H1 (cell line): ENCODE data around the gene ZNF83. TPM values are rescaled to one million over a fixed set of nuclear protein-coding genes. Genes with fewer than 3 reads are reported as not detected.

Experiments used
- CTCF ChIA-PET: fragments of 300-600 bp; sonication (Branson Sonifier 250); formaldehyde crosslinking; loops from one replicate; lab custom pipeline; 2021; ENCODE audit not compliant: partially characterized antibody; lab: Charles Lee
- POLR2A ChIA-PET: fragments of 300-600 bp; sonication (Branson Sonifier 250); formaldehyde crosslinking; loops from one replicate; lab custom pipeline; 2021; ENCODE audit warnings: inconsistent platforms; ENCODE audit not compliant: partially characterized antibody; lab: Charles Lee
- DNase-seq, 2 experiments: peaks; one replicate each; pipeline versions ENCODE4 v3.0.0 to v3.0.0-alpha.2; 2010 to 2022; ENCODE audit warnings: low spot score in 2 of 2, low read depth in 1 of 2, mixed read lengths in 1 of 2
- FAIRE-seq: peaks from 2 replicates; lab custom pipeline; 2011; peaks lifted over from hg19 to GRCh38; lab: Jason Lieb, UNC
- H2AFZ ChIP-seq: 2 replicates; pipeline ENCODE4 v1.8.1; 2012; ENCODE audit warnings: low read length, inconsistent platforms
- H2AK5ac ChIP-seq: 2 replicates; pipeline ENCODE4 v1.6.1; 2013; ENCODE audit warnings: low read depth, low read length
- H2BK120ac ChIP-seq: replicated peaks from 2 replicates; pipeline ENCODE3; 2013; ENCODE audit warnings: low read depth, low read length, inconsistent platforms
- H2BK12ac ChIP-seq: 2 replicates; pipeline ENCODE4 v1.6.1; 2013; ENCODE audit warnings: low read depth, low read length
- H2BK15ac ChIP-seq: 2 replicates; pipeline ENCODE4 v1.6.1; 2013; ENCODE audit warnings: low read length
- H2BK20ac ChIP-seq: 2 replicates; pipeline ENCODE4 v1.6.1; 2013; ENCODE audit warnings: low read length
- H2BK5ac ChIP-seq: 2 replicates; pipeline ENCODE4 v1.6.1; 2013; ENCODE audit warnings: low read depth, low read length
- H3K14ac ChIP-seq: 2 replicates; pipeline ENCODE4 v1.6.1; 2013; ENCODE audit warnings: inconsistent platforms; ENCODE audit not compliant: insufficient read length
- H3K18ac ChIP-seq: 2 replicates; pipeline ENCODE4 v1.6.1; 2013; ENCODE audit warnings: low read length; ENCODE audit errors: extremely low read depth
- H3K23ac ChIP-seq: 2 replicates; pipeline ENCODE4 v1.6.1; 2013; ENCODE audit warnings: inconsistent platforms; ENCODE audit not compliant: insufficient read length
- H3K23me2 ChIP-seq: 2 replicates; pipeline ENCODE4 v1.6.1; 2013; ENCODE audit warnings: low read depth, low read length
- H3K27ac ChIP-seq: 2 replicates; pipeline ENCODE4 v1.6.1; 2011; ENCODE audit warnings: low read depth, low read length, inconsistent platforms
- H3K27me3 ChIP-seq, 4 experiments: replicated peaks in 1 of 4; 1 replicate in 1 of 4; 2 replicates in 3 of 4; pipeline versions ENCODE4 v1.6.1 to v1.8.1; 2011 to 2013; ENCODE audit warnings: low read length in 3 of 4, mild to moderate bottlenecking in 3 of 4, inconsistent platforms in 2 of 4, mixed read lengths in 2 of 4, moderate library complexity in 1 of 4; ENCODE audit not compliant: control insufficient read depth in 3 of 4, insufficient read depth in 3 of 4; ENCODE audit errors: extremely low read depth in 1 of 4
- H3K36me3 ChIP-seq, 4 experiments: 2 replicates each; pipeline versions ENCODE4 v1.6.1 to v1.8.1; 2011 to 2013; ENCODE audit warnings: mild to moderate bottlenecking in 4 of 4, low read length in 3 of 4, moderate library complexity in 2 of 4, control low read depth in 1 of 4, inconsistent platforms in 1 of 4; ENCODE audit not compliant: insufficient read depth in 4 of 4, control insufficient read depth in 2 of 4
- H3K4ac ChIP-seq: replicated peaks from 2 replicates; pipeline ENCODE3; 2013; ENCODE audit warnings: low read length, low read depth, mixed read lengths, inconsistent platforms; ENCODE audit not compliant: insufficient read length
- H3K4me1 ChIP-seq, 4 experiments: replicated peaks in 1 of 4; 1 replicate in 1 of 4; 2 replicates in 3 of 4; pipeline versions ENCODE4 v1.6.1 to v1.8.1; 2011 to 2013; ENCODE audit warnings: low read length in 3 of 4, inconsistent platforms in 2 of 4, mixed read lengths in 1 of 4; ENCODE audit not compliant: insufficient read depth in 4 of 4, control insufficient read depth in 3 of 4
- H3K4me2 ChIP-seq, 2 experiments: 2 replicates each; pipeline versions ENCODE4 v1.6.1 to v1.8.1; 2011 to 2013; ENCODE audit warnings: low read depth in 2 of 2, low read length in 2 of 2, control low read depth in 1 of 2, inconsistent platforms in 1 of 2, mild to moderate bottlenecking in 1 of 2; ENCODE audit not compliant: insufficient read depth in 1 of 2
- H3K4me3 ChIP-seq, 4 experiments: fragments of 200-600, 300-600 bp in 1 of 4; sonication (generic), shearing (Covaris generic), sonication (Bioruptor Twin) in 1 of 4; 2 replicates each; pipeline versions ENCODE4 v1.5.1 to v1.8.1; 2011 to 2016; ENCODE audit warnings: low read length in 4 of 4, low read depth in 3 of 4, control low read depth in 2 of 4, inconsistent platforms in 2 of 4, mild to moderate bottlenecking in 2 of 4, mixed read lengths in 1 of 4, moderate library complexity in 1 of 4; ENCODE audit not compliant: insufficient read depth in 2 of 4; ENCODE audit errors: extremely low read depth in 1 of 4
- H3K56ac ChIP-seq: replicated peaks from 2 replicates; pipeline ENCODE3; 2013; ENCODE audit warnings: low read depth, mild to moderate bottlenecking, mixed read lengths, low read length, inconsistent platforms; ENCODE audit not compliant: insufficient read length
- H3K79me1 ChIP-seq: 2 replicates; pipeline ENCODE4 v1.6.1; 2013; ENCODE audit warnings: low read depth, low read length, control low read depth
- H3K79me2 ChIP-seq, 2 experiments: 2 replicates each; pipeline versions ENCODE4 v1.6.1 to v1.8.1; 2012 to 2013; ENCODE audit warnings: low read length in 2 of 2, mild to moderate bottlenecking in 2 of 2, inconsistent platforms in 1 of 2; ENCODE audit not compliant: insufficient read depth in 2 of 2, control insufficient read depth in 1 of 2
- H3K9ac ChIP-seq, 4 experiments: replicated peaks in 1 of 4; 1 replicate in 1 of 4; 2 replicates in 3 of 4; pipeline versions ENCODE4 v1.6.1 to v1.8.1; 2011 to 2013; ENCODE audit warnings: low read depth in 3 of 4, low read length in 3 of 4, control low read depth in 2 of 4, mild to moderate bottlenecking in 2 of 4, moderate library complexity in 2 of 4, inconsistent platforms in 1 of 4; ENCODE audit errors: extremely low read depth in 1 of 4
- H3K9me3 ChIP-seq, 2 experiments: 2 replicates each; pipeline versions ENCODE4 v1.6.1 to v1.8.1; 2012 to 2013; ENCODE audit warnings: mild to moderate bottlenecking in 2 of 2, moderate library complexity in 2 of 2, control low read depth in 1 of 2, inconsistent platforms in 1 of 2, low read depth in 1 of 2, low read length in 1 of 2, mixed read lengths in 1 of 2; ENCODE audit not compliant: insufficient read depth in 2 of 2
- H4K20me1 ChIP-seq, 2 experiments: replicated peaks in 1 of 2; 2 replicates each; pipeline versions ENCODE3 to v1.8.1; 2011 to 2013; ENCODE audit warnings: inconsistent platforms in 2 of 2, low read length in 2 of 2, mild to moderate bottlenecking in 1 of 2; ENCODE audit not compliant: insufficient read depth in 2 of 2, control insufficient read depth in 1 of 2
- H4K5ac ChIP-seq: 2 replicates; pipeline ENCODE4 v1.6.1; 2013; ENCODE audit warnings: low read length, low read depth, mixed read lengths, inconsistent platforms; ENCODE audit not compliant: insufficient read length
- H4K8ac ChIP-seq: 2 replicates; pipeline ENCODE4 v1.8.0; 2013; ENCODE audit warnings: mild to moderate bottlenecking, moderate library complexity, low read length, inconsistent platforms; ENCODE audit not compliant: insufficient read depth; ENCODE audit errors: extremely low read depth
- H4K91ac ChIP-seq: replicated peaks from 2 replicates; pipeline ENCODE3; 2013; ENCODE audit warnings: low read length, mixed read lengths, inconsistent platforms; ENCODE audit not compliant: insufficient read length
- BCL11A ChIP-seq, 2 experiments: IDR thresholded peaks; one replicate each; pipeline ENCODE4 v1.6.1; 2011; ENCODE audit warnings: low read depth in 2 of 2, low read length in 2 of 2, mild to moderate bottlenecking in 2 of 2
- BRCA1 ChIP-seq: IDR thresholded peaks from 2 replicates; pipeline ENCODE4 v1.6.1; 2012; ENCODE audit warnings: low read depth, low read length, improper control_type of control experiment
- EGR1 ChIP-seq: IDR thresholded peaks from 2 replicates; pipeline ENCODE4 v1.6.1; 2011; ENCODE audit warnings: low read depth, low read length, borderline replicate concordance
- HDAC6 ChIP-seq: IDR thresholded peaks from one replicate; pipeline ENCODE4 v1.7.1; 2012; ENCODE audit warnings: low read depth, mild to moderate bottlenecking, inconsistent platforms, low read length, moderate library complexity
- KDM4A ChIP-seq: IDR thresholded peaks from one replicate; pipeline ENCODE4 v1.7.1; 2012; ENCODE audit warnings: low read depth, mild to moderate bottlenecking, moderate library complexity, low read length, inconsistent platforms; ENCODE audit not compliant: severe bottlenecking
- NRF1 ChIP-seq: IDR thresholded peaks from 2 replicates; pipeline ENCODE4 v1.6.1; 2011; ENCODE audit warnings: mild to moderate bottlenecking, low read depth, low read length, improper control_type of control experiment
- SIN3A ChIP-seq, 2 experiments: IDR thresholded peaks in 1 of 2; conservative IDR thresholded peaks in 1 of 2; 2 replicates each; pipeline ENCODE4 v1.6.1; 2011 to 2012; ENCODE audit warnings: low read length in 2 of 2, improper control_type of control experiment in 1 of 2, low read depth in 1 of 2, mild to moderate bottlenecking in 1 of 2
- TAF1 ChIP-seq: IDR thresholded peaks from 2 replicates; pipeline ENCODE4 v1.6.1; 2011; ENCODE audit warnings: mild to moderate bottlenecking, low read depth, low read length
- TAF7 ChIP-seq: optimal IDR thresholded peaks from 2 replicates; pipeline ENCODE3; 2011; ENCODE audit warnings: low read depth, mild to moderate bottlenecking, inconsistent platforms, low read length, moderate library complexity, borderline replicate concordance
- TBP ChIP-seq: IDR thresholded peaks from 2 replicates; pipeline ENCODE4 v1.6.1; 2011; ENCODE audit warnings: low read depth, low read length, improper control_type of control experiment
- TEAD4 ChIP-seq: IDR thresholded peaks from 2 replicates; pipeline ENCODE4 v1.6.1; 2012; ENCODE audit warnings: low read depth, low read length, inconsistent platforms, mixed read lengths
- USF2 ChIP-seq: IDR thresholded peaks from 2 replicates; pipeline ENCODE4 v1.6.1; 2011; ENCODE audit warnings: low read length, improper control_type of control experiment
- WGBS, 2 experiments: shearing (Covaris generic) in 1 of 2; methylation state at CpG; one replicate each; pipeline versions ENCODE4 v1.1.6 to v1.1.7; 2013 to 2015; ENCODE audit warnings: low lambda C conversion rate in 2 of 2, mixed read lengths in 2 of 2, inconsistent platforms in 1 of 2, low coverage in 1 of 2, missing lambda C conversion rate in 1 of 2; ENCODE audit not compliant: insufficient replicate concordance in 2 of 2, insufficient coverage in 1 of 2, insufficient read length in 1 of 2; ENCODE audit errors: extremely low coverage in 1 of 2, missing lambda C conversion rate in 1 of 2; 5-methylcytosine and 5-hydroxymethylcytosine counted together
- polyA plus RNA-seq, 7 experiments: library from polyadenylated mRNA; depleted of rRNA in 3 of 7; stranded (reverse) in 5 of 7; unstranded in 2 of 7; fragments of >200 nt in 5 of 7; fragments of 200-250 nt in 2 of 7; gene quantifications; 1 replicate in 5 of 7; 2 replicates in 1 of 7; 4 replicates in 1 of 7; pipeline versions ENCODE4 v1.2.1 to v1.2.3, GENCODE V29; 2011 to 2013; ENCODE audit warnings: missing spikeins in 2 of 7, mixed read lengths in 2 of 7
- total RNA-seq: library from RNA; stranded (reverse); fragmentation: NEBNext Ultra II Directional; extraction: Animal tissue kit (Norgen Biotek cat#: 25700); gene quantifications from 2 replicates; pipeline ENCODE4 v1.2.1, GENCODE V29; 2021

ZNF83 gene
- total and polyA plus RNA-seq, 2 of the 8 experiments (the other 6 are each of a cell fraction or from before 2014, with no cell fraction given), result 13.2 to 19.4 TPM

DNA sequence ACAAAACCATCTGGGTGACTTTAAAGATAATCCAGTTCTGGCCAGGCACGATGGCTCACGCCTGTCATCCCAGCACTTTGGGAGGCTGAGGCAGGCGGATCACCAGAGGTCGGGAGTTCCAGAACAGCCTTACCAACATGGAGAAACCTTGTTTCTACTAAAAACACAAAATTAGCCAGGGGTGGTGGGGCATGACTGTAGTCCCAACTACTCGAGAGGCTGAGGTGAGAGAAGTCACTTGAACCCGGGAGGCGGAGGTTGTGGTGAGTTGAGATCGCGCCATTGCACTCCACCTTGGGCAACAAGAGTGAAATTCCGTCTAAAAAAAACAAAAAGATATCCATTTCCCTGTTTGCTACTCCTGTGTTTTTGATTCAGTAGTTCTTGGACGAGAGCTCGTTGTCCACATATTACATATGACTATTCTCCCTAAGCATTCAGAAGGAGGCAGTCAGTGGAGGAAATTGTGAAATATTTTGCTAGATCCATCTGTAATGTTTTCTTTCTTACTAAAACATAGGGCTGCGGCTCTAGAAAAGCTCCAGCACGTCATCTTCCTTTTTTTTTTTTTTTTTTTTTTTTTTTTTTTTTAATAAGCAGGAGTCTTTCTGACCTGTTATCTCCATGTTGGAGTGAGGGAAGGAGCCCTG, 34.5 kb downstream of the ZNF83 start:
- no peaks in the 10 kb centered on the region for H3K36me3 ChIP-seq
- no peak for FAIRE-seq
- H4K91ac ChIP-seq, result no peak overlapping the region
- H2BK20ac ChIP-seq, result no peak overlapping the region
- no peaks in the 10 kb centered on the region for H4K20me1 ChIP-seq
- no peak overlapping the region for H2BK120ac ChIP-seq
- no peak overlapping the region for H2AK5ac ChIP-seq
- H3K27me3 ChIP-seq, result peaks cover 0 to 3% (median under 1%) of the 10 kb centered on the region in 4 experiments; a peak in 3 of 7 replicates
- 0 out of 4 replicates have a peak, but pooled peaks cover 0 to 2% of the 10 kb centered on the region in 2 experiments for H3K79me2 ChIP-seq
- no peak overlapping the region for H4K5ac ChIP-seq
- ChIA-PET CTCF (interaction anchor here (0.8 to 1.2 kb wide), 4 partner anchors 15 to 134 kb away, joined by 3 to 4 read pairs (median 3); no protein-coding TSS in a partner anchor), POLR2A (no interaction called here)
- H3K14ac ChIP-seq, result no peak overlapping the region
- no peak overlapping the region for H3K23ac ChIP-seq
- H3K4me1 ChIP-seq, result no peaks in the 10 kb centered on the region; a peak in 3 of 7 replicates
- H3K4me3 ChIP-seq, result no peak overlapping the region
- H3K9me3 ChIP-seq, result no peaks in the 10 kb centered on the region
- H3K4me2 ChIP-seq, result no peak overlapping the region
- H3K4ac ChIP-seq, result no peak overlapping the region
- H2BK15ac ChIP-seq, result no peak overlapping the region
- no peak overlapping the region for H3K18ac ChIP-seq
- no peak overlapping the region for H3K56ac ChIP-seq
- no peak overlapping the region for H2AFZ ChIP-seq
- no peak overlapping the region for H3K27ac ChIP-seq
- H3K23me2 ChIP-seq, result peaks cover 10% of the 10 kb centered on the region
- WGBS, 2 experiments, result 97% methylated on average over 12 of the region's 14 CpGs; no CpG with 5 or more reads in 1 of the 2 experiments
- DNase-seq, result no peak
- peaks cover 2% of the 10 kb centered on the region; the same call in 1 of the 2 replicates for H3K79me1 ChIP-seq
- no peak overlapping the region for H4K8ac ChIP-seq
- no peak overlapping the region for H3K9ac ChIP-seq
- H2BK5ac ChIP-seq, result no peak overlapping the region
- no peak overlapping the region for H2BK12ac ChIP-seq
- TF ChIP-seq USF2 (no peak), TAF1 (no peak), NRF1 (no peak), BCL11A (IDR thresholded peaks at IDR 0.05; ENCODE audit: low read depth in 2 of 2, low read length in 2 of 2) (no peak), TEAD4 (no peak), TAF7 (no peak), EGR1 (no peak), BRCA1 (no peak), TBP (no peak), KDM4A (no peak), SIN3A (conservative IDR thresholded peaks at IDR 0.05 in 1 of 2, IDR thresholded peaks at IDR 0.05 in 1 of 2; ENCODE audit: low read depth in 1 of 2, low read length in 2 of 2) (no peak), HDAC6 (no peak)
